Measurements from ENCODE around the gene KRTAP5-2. TPM values are rescaled to one million over a fixed set of nuclear protein-coding genes. Genes with fewer than 3 reads are reported as not detected.
A peak's percentile ranks its signal among the peaks of the same experiment; 100 is the strongest.

KRTAP5-2 gene
- total RNA-seq, 1 experiment from 2014 or later: not detected

DNA sequence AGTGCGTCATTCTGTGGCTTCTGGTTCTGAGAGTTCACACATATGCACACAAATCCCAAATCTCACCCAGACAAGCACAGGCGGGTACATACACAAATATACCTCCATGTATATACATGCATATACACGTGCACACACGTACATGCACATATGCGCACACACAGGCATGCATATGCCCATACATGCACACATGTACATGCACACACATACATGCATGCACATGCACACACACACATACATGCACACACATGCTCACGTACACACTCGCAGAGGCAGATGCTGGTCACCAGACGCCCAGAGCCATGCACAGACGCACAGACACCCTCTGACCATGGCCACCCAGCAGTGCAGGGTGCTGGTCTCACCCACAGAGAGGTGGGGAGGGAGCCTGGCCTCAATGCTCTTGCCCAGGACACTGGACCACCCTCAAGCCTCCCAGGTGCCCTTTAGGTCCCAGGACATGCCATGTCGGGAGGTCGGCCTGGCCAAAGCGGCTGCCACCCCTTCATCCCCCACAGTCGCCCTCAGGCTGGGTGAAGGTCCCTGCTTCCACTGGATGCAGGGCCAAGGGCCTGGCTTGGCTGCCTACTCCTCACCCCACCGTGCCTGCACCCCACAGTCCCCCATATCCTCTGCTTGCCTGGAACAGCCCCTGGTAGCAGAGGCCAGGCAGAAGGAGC, 35.5 kb downstream of the KRTAP5-2 start:
- Mint-ChIP-seq H3K27ac (no peak overlapping the region), H3K4me3 (no peak overlapping the region), H3K9me3 (no peaks in the 10 kb centered on the region), H3K27me3 (ENCODE audit: low read depth) (peaks cover 23% of the 10 kb centered on the region), H3K36me3 (ENCODE audit: insufficient read depth in 1 of 3, low read depth in 3 of 3) (peaks cover 0 to under 1% (median 0%) of the 10 kb centered on the region in 3 experiments; a peak in 1 of 7 replicates), H3K4me1 (peaks cover 15 to 38% of the 10 kb centered on the region in 2 experiments)
- no peak overlapping the region for H3T11ph ChIP-seq (ENCODE audit: low read length)
- no peaks in the 10 kb centered on the region for H3K9me3 ChIP-seq (ENCODE audit: control insufficient read depth, low read depth, low read length)
- no peak overlapping the region for H2BK12ac ChIP-seq (ENCODE audit: insufficient read length, low read depth, low read length)
- no peak overlapping the region for H3K18ac ChIP-seq (ENCODE audit: insufficient read length, low read depth, low read length)
- H2BK15ac ChIP-seq (ENCODE audit: low read depth, low read length): no peak overlapping the region
- no peak overlapping the region for H3K9ac ChIP-seq (ENCODE audit: extremely low read depth, insufficient read length, low read length)
- peak overlapping the region; percentile 92 for H3K23ac ChIP-seq (ENCODE audit: insufficient read length, low read depth, low read length)
- no peak overlapping the region for H4K5ac ChIP-seq (ENCODE audit: insufficient read length, low read depth, low read length)
- H3K23me2 ChIP-seq (ENCODE audit: insufficient read length, low read depth, low read length, poor library complexity, severe bottlenecking): no peaks in the 10 kb centered on the region
- no peak for DNase-seq
- WGBS (ENCODE audit: extremely low coverage, insufficient read length, low lambda C conversion rate): no CpG with 5 or more reads among the region's 14 CpGs
- no peak overlapping the region for H2BK5ac ChIP-seq (ENCODE audit: insufficient read length, low read length)
- no peak overlapping the region for H2AFZ ChIP-seq (ENCODE audit: low read length)
- no peak overlapping the region for H3K14ac ChIP-seq (ENCODE audit: insufficient read depth, low read length)
- no peaks in the 10 kb centered on the region for H4K20me1 ChIP-seq (ENCODE audit: control insufficient read depth, insufficient read depth, insufficient read length)
- no peak overlapping the region for H3K4me2 ChIP-seq (ENCODE audit: insufficient read depth, insufficient read length, low read length)
- H3K27me3 ChIP-seq (ENCODE audit: insufficient read depth, low read length): peaks cover 2% of the 10 kb centered on the region; the same call in 1 of the 2 replicates
- H2AK5ac ChIP-seq (ENCODE audit: insufficient read length, low read length): no peak overlapping the region
- no peak overlapping the region for H3K27ac ChIP-seq (ENCODE audit: insufficient read length, low read depth, low read length)
- no peak overlapping the region for H3K56ac ChIP-seq (ENCODE audit: insufficient read length, low read depth, low read length)
- H2BK120ac ChIP-seq (ENCODE audit: low read depth, low read length, poor library complexity, severe bottlenecking): no peak overlapping the region
- no peak overlapping the region for H3K4ac ChIP-seq (ENCODE audit: low read depth, low read length)
- H2BK20ac ChIP-seq (ENCODE audit: low read depth, low read length, poor library complexity, severe bottlenecking): no peak overlapping the region
- no peak overlapping the region for H4K91ac ChIP-seq (ENCODE audit: insufficient read length, low read depth, low read length)
- TF ChIP-seq, protein P1, sequence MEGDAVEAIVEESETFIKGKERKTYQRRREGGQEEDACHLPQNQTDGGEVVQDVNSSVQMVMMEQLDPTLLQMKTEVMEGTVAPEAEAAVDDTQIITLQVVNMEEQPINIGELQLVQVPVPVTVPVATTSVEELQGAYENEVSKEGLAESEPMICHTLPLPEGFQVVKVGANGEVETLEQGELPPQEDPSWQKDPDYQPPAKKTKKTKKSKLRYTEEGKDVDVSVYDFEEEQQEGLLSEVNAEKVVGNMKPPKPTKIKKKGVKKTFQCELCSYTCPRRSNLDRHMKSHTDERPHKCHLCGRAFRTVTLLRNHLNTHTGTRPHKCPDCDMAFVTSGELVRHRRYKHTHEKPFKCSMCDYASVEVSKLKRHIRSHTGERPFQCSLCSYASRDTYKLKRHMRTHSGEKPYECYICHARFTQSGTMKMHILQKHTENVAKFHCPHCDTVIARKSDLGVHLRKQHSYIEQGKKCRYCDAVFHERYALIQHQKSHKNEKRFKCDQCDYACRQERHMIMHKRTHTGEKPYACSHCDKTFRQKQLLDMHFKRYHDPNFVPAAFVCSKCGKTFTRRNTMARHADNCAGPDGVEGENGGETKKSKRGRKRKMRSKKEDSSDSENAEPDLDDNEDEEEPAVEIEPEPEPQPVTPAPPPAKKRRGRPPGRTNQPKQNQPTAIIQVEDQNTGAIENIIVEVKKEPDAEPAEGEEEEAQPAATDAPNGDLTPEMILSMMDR (conservative IDR thresholded peaks at IDR 0.05): no peak
- H3K79me1 ChIP-seq (ENCODE audit: insufficient read depth, low read depth, low read length, poor library complexity, severe bottlenecking): no peaks in the 10 kb centered on the region
- H3K79me2 ChIP-seq (ENCODE audit: insufficient read depth, low read length): no peaks in the 10 kb centered on the region
- no peaks in the 10 kb centered on the region; the same call in 1 of the 2 replicates for H3K4me1 ChIP-seq (ENCODE audit: insufficient read depth, low read length)
- H4K8ac ChIP-seq (replicated peaks; ENCODE audit: insufficient read length, low read depth, low read length): no peak overlapping the region

Measured in H9 (cell line).